Putamen (tissue), 1 donor: ENCODE data around the gene TAMALIN.

Experiments used
- DNase-seq: peaks from one replicate; pipeline ENCODE4 v3.0.0-alpha.2; 2016; ENCODE audit warnings: low spot score

Gene TAMALIN

GRCh38 chr12:52037248-52037861 is 30.6 kb downstream of the TAMALIN start:
- DNase-seq: no peak

- no peak for DNase-seq
Measured at GRCh38 chr12:52038447-52038846, 31.7 kb downstream of the TAMALIN start.

GRCh38 chr12:52041035-52041434 is 34.3 kb downstream of the TAMALIN start:
- DNase-seq: no peak

GRCh38 chr12:52041695-52042123 is 35.0 kb downstream of the TAMALIN start:
- DNase-seq: no peak

GRCh38 chr12:52042706-52043385 is 36.1 kb downstream of the TAMALIN start:
- DNase-seq: no peak

GRCh38 chr12:52043386-52044212 is 36.9 kb downstream of the TAMALIN start:
- no peak for DNase-seq

- DNase-seq: peak; percentile 76
Measured at GRCh38 chr12:52044292-52044983, 37.7 kb downstream of the TAMALIN start.

GRCh38 chr12:52045794-52046199 is 39.1 kb downstream of the TAMALIN start:
- no peak for DNase-seq

GRCh38 chr12:52046859-52047258 is 40.1 kb downstream of the TAMALIN start:
- no peak for DNase-seq

GRCh38 chr12:52049286-52049685 is 42.5 kb downstream of the TAMALIN start:
- no peak for DNase-seq

- DNase-seq: no peak
Measured at GRCh38 chr12:52049688-52050087, 42.9 kb downstream of the TAMALIN start.

GRCh38 chr12:52050116-52050757 is 43.5 kb downstream of the TAMALIN start:
- DNase-seq: no peak

GRCh38 chr12:52050758-52051541 is 44.2 kb downstream of the TAMALIN start, which contains the start of gene NR4A1:
Gene NR4A1 (plus strand): TSS chr12:52051442. CDS start chr12:52054329, 2,887 bp downstream.
- peak; percentile 94 for DNase-seq

- DNase-seq: no peak
Measured at GRCh38 chr12:52052468-52053186, 45.9 kb downstream of the TAMALIN start.

GRCh38 chr12:52053536-52054209 is 46.9 kb downstream of the TAMALIN start:
- DNase-seq: no peak

GRCh38 chr12:52054231-52054832 is 47.6 kb downstream of the TAMALIN start:
- no peak for DNase-seq

- DNase-seq: no peak
Measured at GRCh38 chr12:52054833-52055730, 48.3 kb downstream of the TAMALIN start.
